Activated CD4-positive, CD25-positive, alpha-beta regulatory T cell treated with anti-CD3 and anti-CD28 coated beads, Interleukin-2, amount 50 U/mL, for 24 hours (primary cell): ENCODE measurements around the gene CDRT4.
"Not testable (repeated sequence)": the region's sequence is repeated elsewhere in the genome, so short reads cannot be mapped to it uniquely, and the experiment has no call there.

Source experiments
- ATAC-seq, 2 donors: fragments of 150-1000 bp; cut with Tn5 transposase; one replicate each; pipeline ENCODE4 v1.10.0; 2021; ENCODE audit warnings: mild to moderate bottlenecking in 1 of 2, moderate library complexity in 1 of 2

Gene CDRT4

DNA sequence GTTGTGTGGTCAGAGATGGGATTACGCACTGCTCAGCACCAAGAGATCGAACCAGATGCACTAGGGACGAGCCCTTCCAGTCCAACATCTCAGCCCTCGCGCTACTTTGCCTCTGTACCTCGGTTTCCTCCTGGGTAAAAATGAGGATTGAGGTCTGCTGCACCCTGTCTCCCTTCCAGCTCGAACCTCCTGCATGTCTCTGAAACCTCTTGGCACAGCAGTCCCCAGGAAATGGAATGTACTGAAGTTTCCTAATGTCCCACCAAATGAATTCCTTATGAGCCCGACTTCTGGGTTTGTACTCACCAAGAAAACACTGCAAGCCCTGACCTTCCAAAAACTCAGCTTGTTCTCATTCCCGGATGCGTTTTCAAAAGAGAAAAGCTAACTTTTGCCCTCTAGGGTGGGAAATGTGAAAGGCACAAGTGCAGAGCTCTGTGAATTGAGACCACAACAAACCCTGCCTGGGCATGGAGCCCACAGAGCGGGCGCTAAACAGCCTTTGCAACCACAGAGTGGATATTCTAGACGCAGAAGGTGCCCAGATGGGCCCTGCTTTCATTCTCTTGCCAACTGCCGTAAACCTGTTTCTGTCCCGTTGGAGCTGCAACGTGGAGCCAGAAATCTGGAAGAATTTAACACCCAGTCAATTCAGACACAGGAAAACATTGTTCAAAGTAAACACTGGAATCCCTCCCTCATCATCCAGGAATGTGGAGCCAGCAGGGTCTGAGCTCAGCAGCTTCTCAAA lies 10.3 kb downstream of the CDRT4 start:
- ATAC-seq: no peak

DNA sequence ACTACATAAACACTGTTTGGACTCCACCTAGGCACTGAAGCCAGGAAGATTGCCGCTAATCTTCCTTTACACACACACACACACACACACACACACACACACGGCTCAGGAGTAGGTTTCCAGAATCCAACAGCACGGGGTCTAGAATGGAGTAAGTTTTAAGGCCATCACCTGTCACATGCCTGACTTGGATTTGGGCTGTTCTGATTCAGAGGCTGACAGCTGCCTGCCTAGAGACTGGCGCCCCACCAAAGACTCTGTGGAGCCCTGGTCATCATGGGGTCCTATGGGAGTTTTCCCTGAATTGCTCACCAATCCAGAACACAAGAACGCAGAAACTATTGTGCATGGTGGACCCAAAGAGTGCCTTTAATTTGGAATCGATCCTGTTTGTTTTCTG lies 10.9 kb downstream of the CDRT4 start:
- no peak for ATAC-seq

DNA sequence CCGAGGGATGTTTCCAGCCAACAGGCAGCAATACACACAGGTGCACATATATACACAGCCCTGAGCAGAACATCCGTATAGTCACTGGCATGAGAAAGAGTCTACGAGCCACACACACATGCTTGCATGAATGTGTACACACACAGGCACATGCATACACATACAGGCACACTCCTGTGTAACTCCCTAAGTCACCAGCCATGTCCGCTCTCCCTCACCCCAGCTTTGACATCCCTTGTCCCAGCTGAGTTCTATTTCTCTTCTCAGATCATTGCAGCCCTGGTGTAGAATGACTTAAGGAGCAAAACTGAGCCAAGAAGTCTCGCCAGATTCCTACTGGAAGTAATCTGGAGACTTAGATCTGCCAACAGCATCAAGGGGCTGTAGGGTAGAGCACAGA lies 13.1 kb downstream of the CDRT4 start:
- no peak for ATAC-seq

DNA sequence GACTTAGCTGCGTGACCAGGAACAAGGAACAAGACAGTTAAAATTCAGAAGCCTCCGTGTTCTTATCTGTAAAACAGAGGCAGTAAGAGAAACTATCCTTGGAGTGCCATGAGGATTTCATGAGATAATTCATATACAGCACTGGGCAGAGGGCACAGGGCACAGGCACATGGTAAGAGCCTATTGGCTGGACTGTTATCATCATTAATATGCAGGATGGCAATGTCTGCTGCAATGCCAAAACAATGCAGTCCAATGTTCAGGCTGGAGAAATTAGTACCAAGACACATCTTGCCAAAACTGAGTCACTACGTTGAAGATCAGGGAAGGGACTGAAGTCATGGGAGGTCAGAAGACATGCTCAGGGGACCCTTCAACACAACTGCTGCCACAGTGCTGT lies 13.6 kb downstream of the CDRT4 start:
- ATAC-seq: no peak

DNA sequence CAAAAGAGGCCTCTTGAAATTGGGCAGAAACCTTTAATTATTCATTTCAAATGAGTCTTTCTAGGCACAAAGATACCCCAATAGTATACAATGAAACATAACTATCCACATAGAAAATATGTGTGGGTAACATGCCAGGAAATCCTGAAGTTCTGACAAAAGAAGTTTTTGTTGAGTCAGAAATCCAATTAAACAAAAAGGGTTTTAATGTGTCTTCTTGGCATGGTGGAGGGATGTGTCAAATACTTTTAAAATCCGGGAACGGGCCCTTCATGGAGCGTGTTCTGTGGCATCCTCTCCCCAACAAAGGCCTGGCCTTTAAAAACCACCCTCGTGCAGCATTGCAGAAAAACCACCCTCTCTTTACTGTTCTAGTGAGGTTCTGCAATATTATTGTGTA lies 14.2 kb downstream of the CDRT4 start:
- ATAC-seq: no peak

DNA sequence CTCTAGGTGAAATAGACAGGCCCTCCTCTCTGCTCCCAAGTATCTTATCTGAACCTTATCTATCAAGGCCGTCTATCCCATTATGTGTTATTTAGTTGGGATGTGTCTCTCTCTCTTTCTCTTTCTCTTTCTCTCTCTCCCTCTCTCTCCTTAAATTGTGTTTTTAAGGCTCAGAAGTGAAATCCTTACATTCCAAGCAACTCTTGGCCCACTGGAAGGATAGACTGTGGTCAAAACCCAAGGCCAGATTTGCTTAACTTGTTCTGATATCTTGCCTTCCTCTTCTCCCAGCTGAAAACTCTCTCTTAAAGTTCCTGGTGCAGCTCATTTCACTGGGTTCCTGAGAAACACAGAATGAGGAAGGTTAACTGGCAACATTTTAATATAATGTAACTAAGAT lies 14.7 kb downstream of the CDRT4 start:
- no peak for ATAC-seq

DNA sequence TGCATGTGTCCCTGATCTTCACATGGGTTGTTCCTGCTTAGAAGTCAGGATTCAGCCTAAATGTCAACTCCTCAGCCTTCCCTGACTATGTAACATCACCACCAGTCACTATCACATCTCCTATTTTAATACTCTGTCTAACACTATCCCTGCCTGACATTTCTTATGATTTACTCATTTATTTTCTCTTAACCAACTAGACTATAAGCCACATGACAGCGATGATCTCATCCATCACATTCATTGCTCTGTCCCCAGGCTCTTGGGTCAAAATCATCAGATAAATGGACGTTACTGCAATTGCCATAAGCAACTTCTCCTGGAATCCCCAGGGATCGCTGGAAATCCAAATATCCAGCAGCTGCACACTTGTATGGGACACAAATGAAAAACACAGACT lies 15.7 kb downstream of the CDRT4 start:
- no peak for ATAC-seq

DNA sequence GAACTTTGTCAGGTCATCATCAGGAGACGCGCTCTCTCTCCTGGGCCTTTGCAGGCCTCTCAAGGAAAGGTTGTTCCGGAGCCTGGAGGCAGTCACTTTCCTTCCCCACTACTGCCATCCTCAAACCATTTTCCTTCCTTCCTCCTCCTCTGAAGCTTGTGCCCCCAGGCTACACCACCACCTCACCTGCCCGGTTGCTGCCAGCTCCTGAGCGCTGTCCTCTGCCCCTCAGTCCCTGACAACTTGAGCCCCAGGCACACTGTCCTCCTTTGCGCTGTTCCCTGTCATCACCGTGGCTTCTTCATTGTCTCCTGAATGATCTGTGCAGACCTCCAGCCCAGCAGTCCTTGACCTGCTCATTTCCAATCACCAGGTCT lies 18.9 kb downstream of the CDRT4 start:
- ATAC-seq: no peak

DNA sequence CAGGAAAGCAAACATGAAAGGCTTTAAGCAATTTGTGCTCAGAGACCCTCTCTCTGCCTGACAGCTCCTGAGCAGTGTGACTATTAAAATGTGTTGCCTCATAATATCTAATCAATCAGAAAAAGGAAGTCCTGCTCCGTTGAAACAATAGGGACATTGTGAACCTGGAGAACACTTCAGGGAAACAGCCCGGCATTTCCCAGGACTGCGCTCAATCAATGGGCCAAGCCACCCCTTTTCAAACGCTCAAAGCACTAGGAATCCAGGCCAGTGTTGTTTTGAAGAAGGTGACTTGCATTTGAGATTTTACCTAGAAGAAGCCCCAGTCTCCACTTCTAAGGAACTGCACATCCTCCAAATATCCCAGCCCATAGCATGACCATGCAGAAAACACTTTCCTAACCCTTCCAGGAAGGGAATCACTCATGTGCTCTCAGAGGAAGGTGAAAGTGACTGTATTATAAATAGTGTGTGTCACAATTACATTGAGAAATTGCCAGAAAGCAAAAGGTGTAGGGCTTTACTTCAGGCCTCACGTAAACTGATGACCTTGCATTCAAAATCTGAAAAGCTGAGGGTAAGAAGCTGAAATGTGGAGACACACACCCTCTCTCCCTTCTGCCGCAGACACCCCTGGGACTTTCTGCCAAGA lies 19.4 kb downstream of the CDRT4 start:
- ATAC-seq: no peak

DNA sequence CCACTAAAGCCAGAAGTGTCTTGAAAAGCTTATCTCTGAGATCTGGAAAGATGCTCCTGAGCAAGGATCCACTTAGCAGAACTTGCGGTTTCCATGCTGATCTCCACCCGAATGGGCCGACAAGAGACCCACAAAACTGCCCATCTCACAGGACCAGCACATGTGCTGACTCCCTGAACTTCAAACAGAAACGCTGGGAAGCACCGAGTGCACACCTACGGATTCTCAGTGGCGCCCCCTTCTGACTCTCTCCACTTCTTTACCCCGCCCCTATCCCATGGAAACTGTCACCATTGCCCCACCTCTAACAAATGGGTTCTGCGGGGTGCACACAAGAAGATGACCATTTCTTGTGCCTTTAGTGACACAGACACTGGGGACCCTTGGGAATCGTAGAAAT lies 21.4 kb downstream of the CDRT4 start:
- ATAC-seq: no peak

DNA sequence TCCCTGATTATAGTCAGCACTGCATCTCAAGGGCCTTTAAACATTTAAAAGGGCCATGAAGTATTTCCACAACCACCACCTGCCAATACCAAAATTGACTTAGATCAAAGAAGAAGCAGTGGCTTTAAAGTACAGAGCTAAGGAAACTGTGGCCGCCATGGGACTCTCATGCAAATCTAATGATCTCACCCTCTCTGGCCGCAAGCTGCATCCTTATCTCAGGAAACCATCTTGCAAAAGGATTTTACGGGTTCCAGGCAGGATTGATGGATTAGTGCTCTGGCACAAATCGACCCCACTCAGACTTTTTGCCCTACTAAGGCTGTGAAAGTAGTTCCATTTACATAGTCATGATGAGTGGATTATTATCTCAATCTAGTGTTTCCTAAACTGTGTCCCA lies 22.6 kb downstream of the CDRT4 start:
- ATAC-seq: no peak

DNA sequence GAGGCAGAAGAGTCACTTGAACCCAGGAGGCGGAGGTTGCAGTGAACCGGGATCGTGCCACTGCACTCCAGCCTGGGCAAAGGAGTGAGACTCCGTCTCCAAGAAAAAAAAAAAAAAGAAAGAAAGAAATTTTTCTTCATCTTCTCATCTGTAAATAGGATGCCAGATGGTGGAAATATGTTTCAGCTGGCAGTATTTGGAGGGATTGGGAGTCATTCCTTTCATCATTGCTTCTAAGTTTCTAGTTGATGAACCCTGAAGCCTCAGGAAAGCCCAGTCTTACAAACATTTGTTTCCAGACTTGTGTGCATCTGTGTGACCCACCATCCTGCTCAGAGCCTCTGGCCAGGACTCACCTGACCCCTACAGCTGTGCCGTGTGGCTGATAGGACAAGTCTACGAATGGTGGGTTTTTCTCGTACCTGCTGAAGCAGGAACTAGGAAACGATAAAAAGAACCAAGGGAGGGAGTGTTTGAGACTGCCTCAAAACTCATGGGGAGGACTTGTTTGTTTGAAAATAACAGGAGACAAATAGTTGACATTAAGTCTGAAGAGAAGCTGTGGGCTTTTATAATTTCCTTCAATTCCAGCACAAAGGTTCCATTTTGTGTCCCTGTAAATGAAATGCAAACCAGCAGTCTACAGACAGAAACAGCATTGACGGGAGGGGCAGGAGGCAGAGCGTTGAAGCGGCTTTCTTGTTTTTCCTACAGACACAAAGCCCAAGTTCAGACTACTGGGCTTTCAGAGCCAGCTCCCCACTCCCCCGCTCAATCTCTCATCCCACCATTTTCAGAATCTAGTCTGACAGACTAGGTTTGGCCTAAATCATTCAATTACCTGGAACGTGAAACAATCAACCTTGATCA lies 24.9 kb downstream of the CDRT4 start:
- no peak for ATAC-seq

DNA sequence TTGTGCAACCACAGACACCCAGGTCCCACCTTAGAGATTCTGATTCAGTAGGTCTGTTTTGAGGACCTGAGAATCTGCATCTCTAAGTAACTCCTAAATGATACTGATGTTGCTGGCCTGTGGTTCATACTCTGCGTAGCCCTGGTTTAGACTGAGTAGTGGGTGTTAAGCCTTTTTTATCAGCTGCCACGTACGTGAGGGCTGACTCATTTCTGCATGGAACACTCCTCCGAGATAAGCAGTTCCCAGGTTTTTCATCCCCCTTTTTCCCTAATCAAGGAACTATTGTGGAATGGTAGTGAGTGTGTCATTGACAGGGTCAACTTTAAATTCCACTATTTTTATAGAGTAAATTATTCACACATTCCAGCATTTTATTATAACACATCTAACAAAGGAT lies 26.1 kb downstream of the CDRT4 start:
- ATAC-seq: no peak

DNA sequence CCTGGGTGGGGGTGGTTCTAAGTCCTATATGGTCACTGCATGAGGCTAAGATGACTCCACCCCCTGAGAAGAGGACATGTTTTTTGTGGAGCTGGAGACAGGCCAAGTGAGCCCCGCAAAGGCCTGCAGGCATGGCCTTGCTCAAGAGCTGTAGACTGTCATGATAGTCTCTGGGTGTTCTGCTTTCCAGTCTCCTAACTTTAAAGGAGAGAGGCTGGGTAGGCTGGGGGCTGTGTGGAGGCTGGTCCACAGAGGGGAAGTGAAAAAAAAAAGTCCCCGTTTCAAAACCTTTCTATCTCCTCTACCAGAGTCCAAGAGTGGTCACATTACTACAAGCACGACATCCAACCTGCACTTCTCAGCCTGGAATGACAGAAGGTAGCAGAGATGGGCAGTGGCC lies 27.1 kb downstream of the CDRT4 start:
- no peak for ATAC-seq

DNA sequence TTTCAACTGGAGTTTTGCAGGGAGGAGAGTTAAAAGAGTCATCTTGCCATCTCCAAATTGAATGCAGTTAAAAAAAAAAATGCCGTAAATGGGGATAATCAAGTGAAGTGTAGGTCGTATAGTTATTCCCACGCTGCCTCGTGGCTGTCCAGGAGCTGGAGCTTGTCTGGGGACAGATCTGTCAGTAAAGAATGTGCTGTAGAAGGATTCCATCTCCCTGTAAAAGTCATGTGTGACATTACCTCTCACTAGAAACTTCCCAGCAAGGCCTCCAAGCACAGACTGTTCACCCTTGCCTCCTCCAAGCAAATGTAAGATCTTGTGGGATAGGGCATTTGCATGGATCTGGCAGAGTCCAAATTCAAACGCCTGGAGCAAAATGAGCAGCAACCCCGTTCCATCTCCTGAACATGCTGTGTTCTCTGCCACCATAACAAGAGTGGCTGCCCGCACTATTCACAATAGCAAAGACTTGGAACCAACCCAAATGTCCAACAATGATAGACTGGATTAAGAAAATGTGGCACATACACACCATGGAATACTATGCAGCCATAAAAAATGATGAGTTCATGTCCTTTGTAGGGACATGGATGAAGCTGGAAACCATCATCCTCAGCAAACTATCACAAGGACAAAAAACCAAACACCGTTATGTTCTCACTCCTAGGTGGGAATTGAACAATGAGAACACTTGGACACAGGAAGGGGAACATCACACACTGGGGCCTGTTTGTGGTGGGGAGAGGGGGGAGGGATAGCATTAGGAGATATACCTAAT lies 28.0 kb downstream of the CDRT4 start:
- ATAC-seq: not testable (repeated sequence)

DNA sequence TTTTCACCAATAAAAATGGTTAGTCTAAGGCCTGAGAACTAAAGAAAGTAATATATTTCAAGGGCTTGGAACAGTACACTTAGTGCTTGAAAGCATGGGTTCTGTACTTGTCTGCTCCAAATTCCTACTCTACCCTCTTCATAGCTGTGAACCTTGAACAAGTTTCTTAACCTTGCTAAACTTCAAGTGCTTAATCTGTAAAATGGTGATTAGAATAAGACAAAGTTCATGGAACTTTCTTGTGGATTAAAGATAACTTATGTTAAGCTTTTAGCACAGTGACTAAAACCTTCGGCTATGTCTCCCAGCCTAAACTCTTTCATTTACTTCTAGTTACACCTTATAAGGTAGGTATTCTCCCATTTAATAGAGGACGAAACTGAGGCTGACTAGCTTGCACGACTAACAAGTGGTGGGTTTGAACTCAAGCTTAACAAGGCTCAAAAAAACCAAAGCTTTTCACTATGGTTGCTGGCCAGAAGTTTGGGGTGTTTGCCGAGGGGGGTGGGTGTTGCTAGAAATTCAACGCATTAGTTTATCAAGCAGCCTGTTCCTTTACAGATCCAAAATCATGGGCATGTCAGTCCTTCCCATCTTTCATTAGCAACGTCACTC lies 28.8 kb downstream of the CDRT4 start:
- no peak for ATAC-seq

DNA sequence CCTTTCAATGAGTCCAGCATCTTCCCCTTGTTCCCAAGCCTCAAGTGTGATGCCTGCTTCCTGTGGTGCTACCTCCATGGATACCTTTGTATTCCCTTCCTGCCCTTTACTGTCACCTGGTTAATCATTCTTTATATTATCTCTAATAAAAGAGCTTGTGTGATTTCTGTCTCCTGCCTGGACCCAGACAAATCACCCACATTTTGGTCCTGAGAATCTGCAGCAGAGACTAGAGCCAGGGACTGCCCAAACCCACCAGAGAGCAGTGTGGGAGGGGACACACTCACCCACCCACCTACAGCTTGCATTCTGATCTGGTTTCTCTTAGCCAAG lies 30.2 kb downstream of the CDRT4 start:
- ATAC-seq: no peak

DNA sequence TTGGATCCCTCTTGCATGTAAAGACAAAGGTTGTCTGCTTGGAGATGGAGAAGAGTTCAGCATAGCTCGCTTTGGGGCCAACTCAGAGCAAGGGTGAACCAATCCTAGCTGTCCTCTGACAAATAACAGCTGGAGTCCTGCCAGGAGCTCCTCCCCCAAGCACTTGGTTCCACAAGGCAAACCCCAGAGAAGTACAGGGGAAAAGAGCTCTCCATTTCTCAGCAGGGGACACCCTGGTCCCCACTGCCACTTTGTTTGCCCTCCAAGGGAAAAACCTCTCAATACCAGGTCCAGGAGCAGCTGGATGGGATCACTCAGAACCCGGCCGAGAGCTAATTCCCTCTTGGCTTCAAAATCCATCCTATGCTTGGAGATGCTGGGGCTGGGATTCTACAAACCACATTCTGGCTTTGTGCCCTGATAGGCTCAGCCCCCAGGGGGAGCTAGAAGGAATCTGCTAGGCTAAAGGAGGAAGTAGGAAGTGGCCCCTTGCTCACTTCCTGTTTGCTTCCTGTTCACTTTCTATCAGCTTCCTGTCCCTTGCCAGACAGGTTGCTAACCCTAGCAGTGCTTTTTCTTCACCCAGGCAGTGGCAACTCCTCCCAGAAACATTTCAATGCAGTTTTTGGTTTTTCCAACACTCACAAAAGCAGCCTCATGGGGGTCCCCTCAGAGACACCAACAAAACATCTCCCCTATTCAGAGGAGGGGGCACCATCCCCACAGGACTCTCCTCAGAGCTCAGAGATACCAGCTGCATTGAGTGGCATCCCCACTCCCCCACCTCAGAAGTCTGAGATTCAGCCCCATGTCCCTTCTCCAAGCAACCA lies 30.7 kb downstream of the CDRT4 start:
- ATAC-seq: no peak

DNA sequence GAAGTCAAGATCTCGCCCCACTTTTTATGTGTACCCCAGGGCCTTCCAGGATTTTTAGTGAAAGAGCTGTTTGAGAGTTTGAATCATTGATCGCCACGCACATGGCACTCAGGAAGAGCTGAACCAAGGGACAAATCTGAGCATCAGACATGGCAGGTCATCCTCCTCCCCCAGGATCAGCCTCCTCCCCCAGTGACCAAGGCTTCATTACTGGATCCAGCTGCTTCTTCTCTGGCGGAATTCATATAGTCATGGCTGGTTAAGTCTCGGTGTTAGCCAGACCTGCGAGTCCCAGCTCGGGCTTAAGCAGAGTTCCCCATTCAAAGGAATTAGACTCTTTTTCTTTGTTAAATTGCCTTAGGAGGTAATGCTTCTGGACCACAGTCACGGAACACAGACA lies 32.5 kb downstream of the CDRT4 start:
- ATAC-seq: no peak

DNA sequence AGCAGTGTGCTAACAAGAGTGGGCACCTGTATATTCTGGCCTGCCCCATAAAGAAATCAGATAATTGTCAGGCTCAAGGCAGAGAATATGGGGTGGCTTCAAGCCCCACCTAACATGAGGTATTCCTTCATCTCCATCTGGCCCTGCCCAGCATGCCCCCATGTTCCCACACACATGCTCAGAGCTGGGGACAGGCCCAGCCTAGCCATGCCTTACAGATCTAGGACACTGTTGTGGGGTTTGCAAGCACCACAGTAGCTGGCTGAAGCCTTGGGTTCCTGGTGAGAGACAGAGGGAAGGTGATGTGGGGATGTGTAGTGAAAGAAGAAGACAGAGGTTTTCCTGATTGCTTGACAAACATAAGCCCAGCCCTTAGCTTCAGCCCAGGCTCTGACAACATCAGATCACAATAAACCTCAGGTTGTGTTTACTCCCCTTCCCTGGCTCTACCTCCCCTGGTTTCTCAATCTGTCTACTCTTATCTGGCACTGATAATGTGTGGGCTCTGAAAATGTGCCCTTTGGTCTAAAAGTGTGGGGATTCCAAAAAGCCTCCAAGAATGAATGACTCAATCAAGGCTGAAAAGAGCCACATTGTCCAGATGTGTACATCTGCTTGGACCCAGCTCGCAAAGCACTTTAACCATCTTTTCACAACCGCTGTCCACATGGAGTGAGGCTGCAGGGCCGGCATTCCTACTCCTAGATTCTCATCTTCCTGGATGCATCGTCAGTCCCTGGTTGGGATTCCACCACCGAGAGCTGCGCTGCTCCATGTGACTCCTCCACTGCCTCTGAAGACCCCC lies 34.4 kb downstream of the CDRT4 start:
- no peak for ATAC-seq

DNA sequence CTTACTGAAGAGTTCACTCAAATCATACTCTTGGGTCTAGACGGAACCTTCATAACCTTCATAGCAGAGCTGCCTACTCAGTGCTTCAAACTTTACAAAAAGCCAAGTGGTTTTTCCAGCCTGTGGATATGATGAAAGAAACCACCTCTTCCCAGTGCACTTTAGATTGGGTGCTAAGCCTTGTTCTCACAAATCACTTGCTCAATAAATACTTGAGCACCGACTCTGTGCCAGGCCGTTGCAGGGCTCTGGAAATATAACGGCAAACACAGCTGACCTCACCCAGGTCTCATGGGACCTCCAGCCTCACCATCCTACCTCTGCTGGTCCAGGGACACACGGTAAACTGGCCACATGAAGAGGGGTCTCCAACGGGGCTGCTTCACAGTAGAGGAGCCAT lies 35.7 kb downstream of the CDRT4 start:
- ATAC-seq: no peak
